GM21447 (cell line): ENCODE measurements around the gene NIN.
"Not testable (repeated sequence)": the region's sequence is repeated elsewhere in the genome, so short reads cannot be mapped to it uniquely, and the experiment has no call there.

ENCODE experiments used
- ATAC-seq: cut with Tn5 transposase; IDR thresholded peaks from one replicate; pipeline ENCODE4 v1.9.1; 2021; ENCODE audit not compliant: unreplicated experiment

NIN gene

DNA sequence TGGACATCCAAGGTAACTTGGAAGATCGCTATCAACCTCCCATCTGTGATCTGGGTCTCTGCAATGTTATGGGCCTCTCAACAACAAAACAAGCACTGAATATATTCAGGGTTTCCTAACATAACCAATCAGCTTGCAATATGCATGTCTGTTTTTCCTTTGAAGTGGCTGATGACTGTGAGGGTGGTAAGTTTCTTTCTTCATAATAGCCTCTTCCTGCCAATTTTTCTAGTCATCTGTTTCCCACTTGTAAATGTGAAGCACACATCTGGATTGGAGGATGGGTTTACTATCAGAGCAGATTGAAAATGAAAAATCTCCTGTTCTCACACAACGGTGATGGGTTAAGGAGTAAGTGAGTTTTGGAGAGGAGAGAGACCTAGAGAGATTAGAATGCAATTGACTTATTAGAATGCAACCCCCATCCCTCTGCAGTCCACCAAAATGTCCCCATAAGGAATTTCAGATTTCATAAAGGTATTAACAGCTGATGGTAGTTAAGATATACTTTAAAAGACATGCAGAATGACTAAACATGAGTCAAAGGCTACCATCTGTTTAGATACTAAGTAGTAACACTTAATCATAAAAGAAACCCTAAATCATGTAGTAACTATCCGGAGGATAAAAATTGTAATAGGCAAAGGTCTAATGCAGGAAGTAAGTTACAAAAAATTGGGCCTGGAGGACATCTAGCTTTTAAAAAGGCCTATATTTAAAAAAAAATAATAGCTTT lies 104.4 kb downstream of the NIN start:
- ATAC-seq = no peak

DNA sequence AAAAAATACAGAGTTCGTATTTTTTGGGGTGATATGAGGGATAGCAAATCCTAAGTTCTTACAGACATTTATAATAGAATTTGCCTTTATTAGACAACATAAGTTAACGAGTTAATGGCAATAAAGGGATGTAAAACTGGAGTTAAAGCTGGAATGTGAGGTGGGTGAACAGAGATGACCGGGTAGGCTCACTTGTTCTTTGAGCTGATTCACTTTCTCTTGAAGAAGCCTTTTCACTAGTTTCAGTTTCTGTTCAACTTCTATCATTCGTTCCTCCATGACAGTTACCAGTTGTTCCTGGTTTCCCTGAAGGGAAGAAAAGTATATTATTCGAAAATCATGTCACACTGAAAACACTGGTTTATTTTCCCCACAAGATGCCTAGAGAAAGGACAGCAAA lies 105.2 kb downstream of the NIN start:
- ATAC-seq = no peak

DNA sequence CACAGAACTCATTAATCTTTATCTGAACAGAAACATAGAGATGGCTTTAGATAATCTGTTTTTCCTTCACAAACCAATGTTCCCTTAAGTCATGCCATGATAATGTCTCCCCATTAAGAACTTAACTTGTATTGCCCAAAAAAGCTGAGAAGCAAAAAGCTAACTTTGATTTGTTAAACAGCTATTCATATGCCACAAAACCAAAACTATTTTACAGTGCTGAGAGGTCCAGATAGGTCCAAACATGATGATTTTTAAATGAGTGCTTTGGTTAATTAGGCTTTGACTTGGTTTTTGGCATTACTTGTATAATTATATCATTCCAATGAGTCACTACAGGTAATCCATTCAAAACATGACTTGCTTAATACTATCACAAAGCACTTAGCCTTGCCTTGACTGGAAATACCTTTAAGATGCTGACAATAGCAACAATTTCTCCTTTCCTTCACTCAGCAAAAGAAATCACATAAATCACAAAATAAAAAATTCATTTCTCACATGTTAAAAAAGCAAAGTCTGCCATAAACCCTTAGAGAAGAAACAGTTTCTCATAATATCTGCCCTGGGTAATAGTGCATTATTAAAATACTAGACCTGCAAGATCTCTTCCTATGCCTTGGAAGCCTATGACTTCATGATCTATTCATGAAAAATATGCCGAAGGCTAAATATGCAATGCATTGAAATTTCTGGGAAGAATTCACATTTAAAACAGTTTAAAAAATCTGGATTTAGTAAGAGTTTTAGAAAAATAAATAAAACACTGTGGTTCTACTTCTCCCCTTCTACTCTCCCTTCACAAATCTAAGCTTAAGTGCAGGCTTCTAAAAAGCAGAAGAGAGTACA lies 110.8 kb downstream of the NIN start:
- ATAC-seq = no peak

DNA sequence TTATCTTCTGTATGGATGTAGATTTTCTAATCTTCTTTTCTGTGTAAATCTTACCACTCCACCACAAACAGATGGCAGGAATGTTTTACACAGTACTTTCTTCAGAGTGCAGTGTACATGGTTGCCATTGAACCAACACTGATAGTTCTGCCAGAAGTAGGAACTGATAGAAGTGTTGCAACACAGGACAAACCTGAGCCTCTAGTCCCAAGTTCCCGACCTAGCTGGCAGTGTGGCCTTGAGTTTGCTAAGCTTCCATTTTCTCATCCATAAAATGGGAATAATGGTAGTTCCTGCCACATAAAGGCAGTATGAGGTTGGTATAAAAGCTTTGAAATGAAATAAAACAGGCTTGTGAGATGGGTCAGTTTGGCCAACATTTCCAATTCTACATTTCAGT lies 112.0 kb downstream of the NIN start:
- ATAC-seq = no peak

DNA sequence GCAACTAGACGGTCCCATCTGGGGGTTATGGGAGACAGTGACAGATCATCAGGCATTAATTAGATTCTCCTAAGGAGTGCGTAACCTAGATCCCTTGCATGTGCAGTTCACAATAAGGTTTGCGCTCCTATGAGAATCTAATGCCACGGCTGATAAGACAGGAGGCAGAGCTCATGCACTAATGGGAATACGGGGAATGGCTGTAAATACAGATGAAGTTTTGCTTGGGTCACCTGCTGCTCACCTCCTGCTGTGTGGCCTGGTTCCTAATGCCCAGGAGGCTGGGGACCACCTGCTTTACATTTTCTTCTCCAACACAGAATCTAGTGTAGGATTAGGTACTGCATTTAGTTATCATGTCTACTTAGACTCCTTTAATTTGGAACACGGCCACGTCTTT lies 113.2 kb downstream of the NIN start:
- ATAC-seq = no peak

DNA sequence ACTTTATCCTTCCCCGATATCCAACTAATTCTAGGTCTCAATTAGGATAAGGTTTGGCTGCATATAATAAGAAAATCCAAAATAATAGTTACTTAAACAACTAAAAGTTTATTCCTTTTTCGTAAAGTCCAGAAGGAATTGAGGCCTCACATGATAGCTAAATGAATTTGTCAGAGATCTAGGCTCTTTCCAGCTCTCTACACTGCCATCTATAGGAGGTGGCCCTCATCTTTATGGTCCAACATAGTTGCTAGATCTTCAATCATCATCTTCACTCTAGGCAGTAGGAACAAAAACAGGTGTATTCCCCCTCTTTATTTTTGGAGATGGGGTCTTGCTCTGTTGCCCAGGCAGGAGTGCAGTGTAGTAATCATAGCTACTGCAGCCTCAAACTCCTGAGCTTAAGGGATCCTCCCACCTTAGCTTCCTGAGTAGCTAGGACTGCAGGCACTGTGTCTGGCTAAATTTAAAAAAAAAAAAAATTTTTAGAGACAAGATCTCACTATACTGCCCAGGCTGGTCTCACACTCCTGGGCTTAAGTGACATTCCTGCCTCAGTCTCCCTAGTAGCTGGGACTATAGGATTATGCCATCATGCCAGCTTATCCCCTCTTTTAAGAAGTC lies 116.4 kb downstream of the NIN start:
- ATAC-seq = no peak

DNA sequence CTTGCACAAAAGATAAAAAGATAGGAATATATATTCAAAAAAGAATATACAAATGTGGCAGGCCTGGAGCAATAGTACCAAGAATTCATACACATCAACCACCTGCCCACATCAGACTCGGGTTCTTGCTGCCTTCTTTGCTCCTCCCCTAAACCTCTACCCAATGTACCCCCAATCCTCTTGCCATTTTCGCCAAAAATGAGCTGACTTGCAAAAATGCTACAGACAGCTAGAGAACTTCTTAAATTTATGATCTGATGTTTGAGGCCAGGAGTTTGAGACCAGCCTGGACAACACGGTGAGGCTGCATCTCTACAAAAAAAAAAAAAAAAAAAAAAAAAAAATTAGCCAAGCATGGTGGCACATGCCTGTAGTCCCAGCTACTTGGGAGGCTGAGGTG lies 119.9 kb downstream of the NIN start:
- ATAC-seq = no peak

DNA sequence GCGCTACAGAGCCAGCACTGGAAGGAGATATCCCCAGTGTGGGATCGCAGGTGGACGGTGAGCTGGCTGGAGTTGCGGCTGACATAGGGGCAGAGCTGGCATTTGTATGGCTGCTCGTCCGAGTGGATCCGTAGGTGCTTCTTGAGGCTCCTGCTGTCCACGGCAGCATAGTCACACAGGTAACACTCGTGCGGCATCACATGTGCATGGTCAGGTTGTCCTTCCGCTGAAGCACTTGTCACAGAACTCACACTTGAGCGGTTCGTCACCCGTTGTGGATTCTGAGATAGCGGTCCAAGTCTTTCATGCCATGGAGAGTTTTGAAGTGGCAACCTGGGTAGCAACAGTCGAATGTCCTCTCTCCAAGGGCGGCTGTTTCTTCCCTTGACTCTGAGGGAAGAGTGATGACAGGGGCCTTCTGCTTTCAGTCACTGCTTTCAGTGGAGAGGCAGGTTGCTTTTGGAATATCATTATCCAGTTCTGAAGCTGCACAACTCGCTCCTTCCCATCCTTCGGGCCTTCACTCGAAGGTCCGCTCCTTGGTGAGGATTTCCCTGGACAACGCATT lies 125.9 kb downstream of the NIN start:
- ATAC-seq = no peak

DNA sequence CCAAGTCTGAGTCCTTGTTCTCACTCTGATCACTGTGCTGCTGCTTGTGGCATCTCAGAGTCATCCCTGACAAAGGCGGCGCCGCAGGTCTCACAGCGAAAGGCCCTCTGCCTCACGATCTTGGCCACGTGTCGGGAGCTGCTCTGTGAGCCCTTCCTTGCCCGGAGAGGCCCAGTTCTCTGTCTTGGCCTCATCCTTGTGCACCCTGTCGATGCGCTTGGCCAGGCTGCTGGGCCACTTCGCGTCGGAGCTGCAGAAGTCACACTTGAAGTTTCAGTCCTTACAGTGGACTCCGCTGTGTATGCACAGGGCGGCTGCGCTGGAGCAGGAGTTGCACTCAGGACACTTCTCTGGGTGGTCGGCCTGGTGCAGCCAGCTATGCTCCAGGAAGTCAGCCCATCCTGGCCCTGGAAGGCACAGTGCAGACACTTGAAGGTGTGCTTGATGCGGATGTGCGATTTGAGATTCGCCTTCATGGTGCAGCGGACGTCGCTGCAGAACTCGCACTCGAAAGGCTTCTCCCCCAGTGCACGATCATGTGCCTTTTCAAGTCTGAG lies 126.4 kb downstream of the NIN start:
- no peak for ATAC-seq

DNA sequence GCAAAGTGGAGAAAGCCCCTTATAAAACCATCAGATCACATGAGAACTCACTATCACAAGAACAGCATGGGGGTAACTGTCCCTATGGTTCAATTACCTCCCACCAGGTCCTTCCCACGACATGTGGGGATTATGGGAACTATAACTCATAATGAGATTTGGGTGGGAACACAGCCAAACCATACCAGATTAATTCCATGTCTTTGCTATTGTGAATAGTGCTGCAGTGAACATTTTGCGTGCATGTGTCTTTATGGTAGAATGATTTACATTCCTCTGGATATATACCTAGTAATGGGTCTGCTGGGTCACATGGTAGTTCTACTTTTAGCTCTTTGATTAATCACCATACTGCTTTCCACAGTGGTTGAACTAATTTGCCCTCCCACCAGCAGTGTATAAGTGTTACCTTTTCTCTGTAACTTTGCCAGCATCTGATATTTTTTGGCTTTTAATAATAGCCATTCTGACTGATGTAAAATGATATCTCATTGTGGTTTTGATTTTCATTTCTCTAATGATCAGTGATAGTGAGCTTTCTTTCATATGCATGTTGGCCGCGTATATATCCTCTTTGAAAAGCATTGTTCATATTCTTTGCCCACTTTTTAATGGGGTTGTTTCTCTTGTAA lies 133.2 kb downstream of the NIN start:
- ATAC-seq = no peak

DNA sequence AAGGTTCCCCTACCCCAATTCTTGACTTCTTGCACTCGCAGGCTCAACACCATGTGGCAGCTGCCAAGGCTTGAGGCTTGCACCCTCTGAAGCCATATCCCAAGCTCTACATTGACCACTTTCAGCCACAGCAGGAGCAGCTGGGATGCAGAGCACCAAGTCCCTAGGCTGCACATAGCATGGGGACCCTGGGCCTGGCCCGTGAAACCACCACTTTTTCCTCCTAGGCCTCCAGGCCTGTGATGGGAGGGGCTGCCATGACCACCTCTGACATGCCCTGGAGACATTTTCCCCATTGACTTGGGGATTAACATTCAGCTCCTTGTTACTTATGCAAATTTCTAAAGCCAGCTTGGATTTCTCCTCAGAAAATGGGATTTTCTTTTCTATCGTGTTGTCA lies 136.7 kb downstream of the NIN start:
- ATAC-seq = not testable (repeated sequence)

DNA sequence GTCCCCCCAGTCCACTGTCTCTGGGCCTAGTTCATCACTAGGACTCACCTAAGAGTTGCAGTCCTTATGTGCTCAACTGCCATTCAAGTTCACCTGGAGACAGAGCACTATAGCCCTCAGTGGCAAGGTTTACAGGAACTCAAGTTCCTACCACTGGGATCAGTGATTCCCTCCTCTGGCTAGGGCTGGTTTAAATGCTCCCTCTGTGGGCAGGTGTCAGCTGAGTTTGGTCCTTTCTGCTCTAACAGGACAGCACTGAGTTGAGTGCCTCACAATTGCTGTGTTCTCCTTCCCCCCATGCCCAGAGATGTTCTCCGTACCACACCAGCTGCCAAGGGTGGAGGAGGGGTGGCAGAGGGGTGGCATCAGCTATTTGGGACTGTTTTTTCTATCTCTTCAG lies 142.1 kb downstream of the NIN start:
- no peak for ATAC-seq

DNA sequence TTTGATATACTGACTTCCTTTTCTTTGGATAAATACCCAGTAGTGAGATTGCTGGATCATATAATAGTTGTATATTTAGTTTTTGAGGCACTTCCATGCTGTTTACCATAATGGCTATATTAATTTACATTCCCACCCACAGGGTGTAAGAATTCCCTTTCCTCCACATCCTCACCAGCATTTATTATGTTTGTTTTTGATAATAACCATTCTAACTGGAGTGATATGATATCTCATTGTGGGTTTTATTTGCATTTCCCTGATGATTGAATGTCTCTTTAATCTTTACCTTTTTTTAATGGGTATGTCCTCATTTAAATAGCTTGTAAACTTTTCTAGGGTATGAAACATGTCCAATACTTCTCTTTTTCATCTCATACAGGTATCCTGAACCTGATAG lies 151.3 kb downstream of the NIN start:
- no peak for ATAC-seq

DNA sequence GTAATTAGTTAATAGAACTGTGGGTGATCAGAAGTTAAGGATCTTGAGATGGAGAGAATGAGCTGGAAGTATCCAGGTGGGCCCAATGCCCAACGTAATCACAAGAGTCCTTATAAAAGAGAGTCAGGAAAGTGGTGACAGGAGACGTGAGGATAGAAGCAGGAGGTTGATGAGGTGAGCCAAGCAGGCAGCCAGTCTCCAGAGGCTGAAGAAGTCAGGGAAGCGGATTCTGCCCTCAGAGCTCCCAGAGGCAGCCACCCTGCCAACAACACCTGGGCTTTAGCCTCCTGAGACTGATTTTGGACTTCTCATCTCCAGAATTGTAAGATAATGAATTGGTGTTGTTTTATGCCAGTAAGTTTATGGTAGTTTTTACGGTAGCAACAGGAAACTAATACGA lies 152.8 kb downstream of the NIN start:
- ATAC-seq = no peak

DNA sequence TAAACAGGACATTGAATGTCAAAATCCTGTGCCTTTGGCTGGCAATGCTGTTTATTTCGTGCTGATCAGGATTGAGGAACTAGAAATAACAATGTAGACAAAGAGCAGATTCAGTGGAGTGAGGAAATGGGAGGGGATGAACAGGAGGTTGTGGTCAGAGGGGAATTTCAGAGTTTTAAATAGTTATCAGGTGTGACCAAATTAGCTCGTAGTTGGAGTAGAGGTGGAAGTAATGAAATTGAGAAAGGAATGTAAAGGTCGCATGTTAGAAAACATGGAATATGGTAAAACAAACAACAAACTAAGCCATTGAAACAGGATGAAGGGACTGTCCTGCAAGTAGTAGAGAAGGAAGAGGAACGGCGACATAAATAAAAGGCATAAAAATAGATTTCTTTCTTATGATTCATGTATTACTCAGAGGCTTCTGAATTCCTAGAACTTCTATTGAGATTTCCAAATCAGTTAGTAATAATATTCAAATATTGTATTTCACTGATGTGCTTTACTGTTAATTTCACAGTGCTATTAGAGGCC lies 153.4 kb downstream of the NIN start:
- peak; percentile 84 for ATAC-seq

DNA sequence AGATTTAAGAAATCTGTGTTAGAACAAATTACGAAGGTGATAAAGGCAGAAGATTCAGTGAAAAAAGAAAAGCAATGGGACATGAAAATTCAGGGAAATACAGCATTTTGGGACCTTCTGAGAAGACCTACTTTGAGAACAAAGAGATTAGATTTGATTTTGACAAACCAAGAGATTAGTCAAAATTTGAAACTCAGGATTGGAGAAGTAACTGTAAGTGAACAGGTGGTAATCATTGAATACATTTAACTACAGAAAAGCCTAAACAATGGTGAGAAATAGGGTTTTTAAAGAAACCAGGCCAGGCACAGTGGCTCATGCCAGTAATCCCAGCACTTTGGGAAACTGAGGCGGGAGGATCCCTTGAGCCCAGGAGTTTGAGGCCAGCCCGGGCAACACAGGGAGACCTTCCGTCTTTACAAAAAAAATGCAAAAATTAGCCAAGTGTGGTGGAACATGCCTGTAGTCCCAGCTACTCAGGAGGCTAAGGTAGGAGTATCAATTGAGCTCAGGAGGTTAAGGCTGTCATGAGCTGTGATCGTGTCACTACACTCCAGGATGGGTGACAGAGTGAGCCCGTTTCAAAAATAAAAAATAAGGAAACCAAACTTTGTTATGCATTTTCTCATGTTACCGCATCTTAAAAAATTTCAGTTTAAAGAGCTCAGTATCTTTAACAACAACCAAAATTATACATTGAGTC lies 154.0 kb downstream of the NIN start:
- peak; percentile 35 for ATAC-seq

DNA sequence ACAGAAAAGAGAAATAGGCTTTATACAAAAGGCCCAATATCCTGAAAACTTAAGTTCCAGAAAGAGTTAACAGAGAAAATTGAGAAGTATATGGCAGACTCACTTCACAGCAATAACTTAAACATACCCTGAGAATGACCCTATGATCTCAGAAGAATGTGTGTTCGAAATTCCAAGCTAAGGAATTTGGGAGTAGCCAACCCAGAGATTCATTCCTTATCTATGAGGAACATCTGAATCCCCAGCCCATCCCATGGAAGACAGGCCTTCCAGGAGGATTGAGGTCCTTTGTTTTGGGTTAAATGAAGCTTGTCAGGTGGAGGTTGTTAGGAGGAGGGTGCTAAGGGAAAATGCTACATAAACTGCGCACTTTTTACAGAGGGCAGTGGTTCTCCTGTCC lies 155.4 kb downstream of the NIN start:
- no peak for ATAC-seq

DNA sequence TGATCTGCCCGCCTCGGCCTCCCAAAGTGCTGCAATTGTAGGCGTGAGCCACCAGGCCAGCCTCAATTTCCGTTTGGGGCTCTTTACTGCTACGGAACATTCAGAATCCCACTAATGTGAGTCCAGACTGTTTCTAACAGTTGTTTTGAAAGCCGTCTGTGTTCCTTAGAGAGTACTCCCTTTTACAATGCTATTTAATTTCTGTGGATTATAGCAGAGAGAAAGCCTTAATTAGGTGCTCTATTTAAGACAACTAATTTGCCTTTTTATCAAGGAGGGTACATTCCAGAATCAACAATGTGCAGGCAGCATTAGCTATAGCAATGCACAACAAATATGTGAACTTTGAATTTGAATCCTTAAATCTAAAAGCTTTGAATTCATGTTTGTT lies 160.1 kb downstream of the NIN start:
- ATAC-seq = no peak

DNA sequence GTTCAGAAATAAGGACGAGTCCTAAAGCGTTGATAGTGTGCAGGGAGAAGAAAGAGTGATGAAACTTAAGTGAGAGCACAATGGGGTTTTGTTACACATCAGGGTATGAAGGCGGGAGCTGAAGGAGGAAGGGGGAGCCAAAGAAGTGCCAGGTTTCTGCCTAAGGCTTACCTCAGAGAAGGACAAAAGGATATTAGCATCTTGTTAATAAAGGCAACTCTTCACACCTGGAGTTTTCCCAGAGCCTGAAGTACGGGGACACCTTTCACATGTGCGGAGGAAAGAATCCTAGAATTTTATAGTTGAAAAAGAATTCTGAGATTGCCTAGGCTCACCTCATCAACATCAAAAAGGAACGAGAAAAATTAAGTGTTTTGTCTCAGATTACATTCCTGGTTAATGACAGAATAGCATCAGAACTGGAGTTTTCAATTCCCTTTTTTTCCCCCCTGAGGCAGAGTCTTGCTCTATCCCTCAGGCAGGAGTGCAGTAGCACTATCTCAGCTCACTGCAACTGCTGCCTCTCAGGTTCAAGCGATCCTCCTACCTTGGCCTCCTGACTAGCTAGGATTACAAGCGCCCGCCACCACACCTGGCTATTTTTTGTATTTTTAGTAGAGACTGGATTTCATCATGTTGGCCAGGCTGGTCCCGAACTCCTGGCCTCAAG lies 160.6 kb downstream of the NIN start:
- no peak for ATAC-seq
